Rectal smooth muscle tissue (tissue), 1 donor: ENCODE results near the gene MED25.

Source experiments
- H3K27ac ChIP-seq: one replicate; pipeline ENCODE4 v1.7.0; 2013; ENCODE audit warnings: low read depth, low read length, inconsistent platforms
- H3K27me3 ChIP-seq: one replicate; pipeline ENCODE4 v1.7.0; 2013; ENCODE audit warnings: low read length; ENCODE audit not compliant: control insufficient read depth, insufficient read depth
- H3K36me3 ChIP-seq: one replicate; pipeline ENCODE4 v1.7.0; 2013; ENCODE audit warnings: low read length; ENCODE audit not compliant: control insufficient read depth, insufficient read depth
- H3K4me1 ChIP-seq: one replicate; pipeline ENCODE4 v1.7.0; 2013; ENCODE audit warnings: low read length; ENCODE audit not compliant: control insufficient read depth, insufficient read depth
- H3K4me3 ChIP-seq: one replicate; pipeline ENCODE4 v1.7.0; 2013; ENCODE audit warnings: low read length
- H3K9ac ChIP-seq: one replicate; pipeline ENCODE4 v1.7.0; 2013; ENCODE audit warnings: low read length

MED25 gene

DNA sequence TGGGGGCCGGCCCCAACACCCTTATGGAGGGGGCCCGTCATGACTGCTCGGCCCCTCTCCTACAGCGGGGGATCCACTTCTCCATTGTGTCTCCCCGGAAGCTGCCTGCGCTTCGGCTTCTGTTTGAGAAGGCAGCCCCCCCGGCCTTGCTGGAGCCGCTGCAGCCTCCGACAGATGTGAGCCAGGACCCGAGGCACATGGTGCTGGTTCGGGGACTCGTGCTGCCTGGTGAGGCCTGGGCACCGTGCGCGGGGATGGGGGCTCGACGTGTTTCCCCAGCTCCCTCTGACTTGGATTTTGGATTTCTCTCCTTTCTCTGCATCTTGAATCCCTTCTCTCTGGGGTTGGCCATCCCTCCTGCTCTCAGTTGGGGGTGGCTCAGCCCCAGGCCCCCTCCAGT lies 11.6 kb downstream of the MED25 start:
- peaks cover 50% of the 10 kb centered on the region for H3K36me3 ChIP-seq
- H3K27me3 ChIP-seq: no peaks in the 10 kb centered on the region
- no peak overlapping the region for H3K27ac ChIP-seq
- H3K4me1 ChIP-seq: no peaks in the 10 kb centered on the region
- H3K9ac ChIP-seq: no peak overlapping the region
- no peak overlapping the region for H3K4me3 ChIP-seq

DNA sequence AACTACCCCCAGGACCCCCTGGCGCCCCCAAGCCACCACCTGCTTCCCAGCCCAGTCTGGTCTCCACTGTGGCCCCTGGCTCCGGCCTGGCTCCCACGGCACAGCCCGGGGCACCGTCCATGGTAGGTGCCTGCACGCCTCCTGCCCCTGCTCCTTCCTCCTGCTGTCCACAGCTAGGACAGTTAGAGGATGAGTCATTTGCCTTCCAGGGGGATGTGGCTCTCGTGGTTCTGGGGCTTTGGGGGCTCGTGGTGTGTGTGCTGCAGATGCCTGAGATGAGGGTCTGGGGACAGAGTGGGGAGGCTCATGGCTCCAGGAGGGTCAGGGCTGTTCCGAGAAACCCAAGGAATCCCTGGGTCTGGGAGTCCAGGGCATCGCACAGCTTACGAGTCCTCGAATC lies 12.7 kb downstream of the MED25 start:
- Histone ChIP-seq H3K4me1 (no peaks in the 10 kb centered on the region), H3K36me3 (peaks cover 54% of the 10 kb centered on the region), H3K4me3 (no peak overlapping the region), H3K27me3 (no peaks in the 10 kb centered on the region), H3K9ac (no peak overlapping the region), H3K27ac (no peak overlapping the region)

DNA sequence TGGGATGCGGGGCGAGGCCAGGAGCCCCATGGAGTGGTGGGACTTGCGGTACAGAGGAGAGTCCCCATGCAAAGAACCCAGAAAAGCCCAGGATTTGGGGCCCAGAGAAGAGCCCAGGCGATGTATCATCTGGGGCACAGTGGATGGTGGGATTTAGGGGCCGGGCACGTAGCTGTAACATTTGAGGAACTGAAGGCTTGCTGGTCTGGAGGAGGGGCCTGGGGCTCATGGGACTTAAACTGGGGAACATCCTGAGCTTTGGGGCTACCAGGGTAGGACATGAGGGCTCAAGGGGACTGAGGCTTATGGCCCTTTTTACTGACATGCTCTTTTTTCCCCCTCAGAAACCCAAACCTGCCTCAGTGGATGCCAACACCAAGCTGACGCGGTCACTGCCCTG lies 13.5 kb downstream of the MED25 start:
- H3K27me3 ChIP-seq: no peaks in the 10 kb centered on the region
- H3K4me3 ChIP-seq: no peak overlapping the region
- no peak overlapping the region for H3K27ac ChIP-seq
- H3K4me1 ChIP-seq: no peaks in the 10 kb centered on the region
- H3K9ac ChIP-seq: no peak overlapping the region
- H3K36me3 ChIP-seq: peaks cover 57% of the 10 kb centered on the region

DNA sequence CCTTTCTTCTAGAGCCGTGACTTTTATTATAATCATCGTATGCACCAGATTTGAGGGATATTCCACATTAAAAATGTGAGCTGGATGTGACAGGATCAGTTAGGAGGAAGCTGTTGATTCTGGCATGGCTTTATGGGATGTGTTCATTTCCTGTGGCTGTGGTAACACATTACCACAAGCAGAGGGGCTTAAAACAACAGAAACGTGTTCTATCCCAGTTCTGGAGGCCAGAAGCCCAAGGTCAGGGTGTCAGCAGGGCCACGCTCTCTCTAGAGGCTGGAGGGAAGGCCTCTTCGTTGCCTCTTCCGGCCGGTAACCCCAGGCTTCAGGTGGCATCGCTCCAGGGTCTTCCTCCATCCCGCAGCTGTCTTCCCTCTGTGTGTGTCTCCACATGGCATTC lies 14.5 kb downstream of the MED25 start:
- no peak overlapping the region for H3K4me3 ChIP-seq
- peaks cover 56% of the 10 kb centered on the region for H3K36me3 ChIP-seq
- no peak overlapping the region for H3K9ac ChIP-seq
- H3K27ac ChIP-seq: no peak overlapping the region
- no peaks in the 10 kb centered on the region for H3K27me3 ChIP-seq
- no peaks in the 10 kb centered on the region for H3K4me1 ChIP-seq

DNA sequence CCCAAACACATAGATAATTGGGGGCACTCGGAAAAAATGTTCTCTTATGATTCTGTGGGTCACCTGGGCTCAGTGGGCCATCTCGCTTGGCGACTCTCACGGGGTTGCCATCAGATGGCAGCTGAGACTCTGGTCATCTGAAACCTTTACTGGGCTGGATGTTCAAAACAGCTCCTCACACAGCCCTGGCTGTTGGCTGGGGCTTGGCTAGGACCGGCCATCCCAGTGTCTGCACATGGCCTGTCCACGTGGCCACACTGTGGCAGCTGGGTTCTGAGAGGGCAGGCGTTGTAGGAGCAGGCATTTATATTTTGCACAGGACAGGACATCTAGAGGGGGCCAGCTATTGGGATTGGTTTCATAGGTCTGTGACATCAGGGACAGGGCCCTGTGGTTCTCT lies 15.5 kb downstream of the MED25 start:
- Histone ChIP-seq H3K4me1 (no peaks in the 10 kb centered on the region), H3K27ac (no peak overlapping the region), H3K9ac (no peak overlapping the region), H3K36me3 (peaks cover 60% of the 10 kb centered on the region), H3K27me3 (no peaks in the 10 kb centered on the region), H3K4me3 (no peak overlapping the region)

DNA sequence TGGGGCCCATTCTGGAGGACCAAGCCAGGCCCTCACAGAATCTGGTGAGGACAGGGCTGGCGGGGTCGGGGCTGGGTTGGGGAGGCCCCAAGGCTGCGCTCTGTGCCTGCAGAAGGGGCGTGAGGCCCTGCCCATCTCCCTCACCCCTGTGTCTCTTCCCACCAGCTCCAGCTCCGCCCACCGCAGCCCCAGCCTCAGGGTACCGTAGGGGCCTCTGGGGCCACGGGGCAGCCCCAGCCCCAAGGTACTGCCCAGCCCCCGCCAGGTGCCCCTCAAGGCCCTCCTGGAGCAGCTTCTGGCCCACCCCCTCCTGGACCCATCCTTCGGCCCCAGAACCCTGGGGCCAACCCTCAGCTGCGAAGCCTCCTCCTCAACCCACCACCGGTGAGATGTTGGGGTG lies 17.5 kb downstream of the MED25 start:
- Histone ChIP-seq H3K4me3 (no peak overlapping the region), H3K4me1 (no peaks in the 10 kb centered on the region), H3K27me3 (no peaks in the 10 kb centered on the region), H3K9ac (no peak overlapping the region), H3K27ac (no peak overlapping the region), H3K36me3 (peaks cover 54% of the 10 kb centered on the region)

DNA sequence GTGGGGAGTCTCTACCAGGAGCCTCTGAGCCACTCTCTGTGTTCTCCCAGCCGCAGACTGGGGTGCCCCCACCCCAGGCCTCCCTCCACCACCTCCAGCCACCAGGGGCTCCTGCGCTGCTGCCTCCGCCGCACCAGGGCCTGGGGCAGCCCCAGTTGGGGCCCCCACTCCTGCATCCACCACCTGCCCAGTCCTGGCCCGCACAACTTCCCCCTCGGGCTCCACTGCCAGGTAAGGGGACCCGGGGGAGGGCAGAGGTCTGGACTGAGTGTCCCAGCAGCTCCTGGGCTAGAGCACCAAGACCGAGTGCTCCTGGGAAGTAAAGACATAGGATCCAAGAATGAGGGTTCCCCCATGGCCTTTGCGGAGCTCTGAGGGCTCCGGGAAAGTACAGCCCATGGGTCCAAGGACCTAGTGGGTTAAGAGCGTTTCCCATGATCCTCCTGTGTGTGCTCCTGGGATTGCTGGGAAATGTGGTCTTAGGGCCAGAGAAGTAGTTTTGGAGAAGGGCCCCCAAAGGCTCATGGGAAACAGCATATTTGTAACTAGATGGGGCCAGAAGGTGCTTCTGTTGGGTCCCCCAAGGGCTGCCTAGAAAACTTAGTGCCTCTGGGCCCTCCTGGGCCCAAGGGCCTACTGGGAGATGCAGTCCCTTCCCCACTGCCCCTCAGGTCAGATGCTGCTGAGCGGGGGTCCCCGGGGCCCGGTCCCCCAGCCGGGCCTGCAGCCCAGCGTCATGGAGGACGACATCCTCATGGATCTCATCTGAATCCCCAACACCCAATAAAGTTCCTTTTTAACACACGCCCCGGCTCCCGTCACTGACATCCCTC lies 18.3 kb downstream of the MED25 start:
- Histone ChIP-seq H3K9ac (no peak overlapping the region), H3K36me3 (peaks cover 56% of the 10 kb centered on the region), H3K27me3 (no peaks in the 10 kb centered on the region), H3K27ac (no peak overlapping the region), H3K4me3 (no peak overlapping the region), H3K4me1 (no peaks in the 10 kb centered on the region)

DNA sequence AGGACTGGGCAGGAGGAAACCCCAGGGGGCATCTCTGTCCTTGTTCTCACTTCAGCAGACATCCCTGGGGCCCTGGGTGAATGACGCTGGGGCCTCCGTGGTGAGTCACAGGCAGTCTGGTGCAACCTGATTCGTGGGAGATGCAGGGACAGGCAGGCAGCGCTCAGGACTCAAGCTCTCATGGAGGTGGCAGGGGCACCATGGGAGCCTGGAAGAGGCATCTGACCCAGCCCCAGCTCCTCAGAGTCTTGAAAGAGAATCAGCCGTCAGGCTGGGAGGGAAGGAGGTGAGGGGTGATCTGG lies 18.9 kb downstream of the MED25 start:
- Histone ChIP-seq H3K36me3 (peaks cover 53% of the 10 kb centered on the region), H3K27me3 (no peaks in the 10 kb centered on the region), H3K27ac (no peak overlapping the region), H3K4me3 (no peak overlapping the region), H3K4me1 (no peaks in the 10 kb centered on the region), H3K9ac (no peak overlapping the region)

DNA sequence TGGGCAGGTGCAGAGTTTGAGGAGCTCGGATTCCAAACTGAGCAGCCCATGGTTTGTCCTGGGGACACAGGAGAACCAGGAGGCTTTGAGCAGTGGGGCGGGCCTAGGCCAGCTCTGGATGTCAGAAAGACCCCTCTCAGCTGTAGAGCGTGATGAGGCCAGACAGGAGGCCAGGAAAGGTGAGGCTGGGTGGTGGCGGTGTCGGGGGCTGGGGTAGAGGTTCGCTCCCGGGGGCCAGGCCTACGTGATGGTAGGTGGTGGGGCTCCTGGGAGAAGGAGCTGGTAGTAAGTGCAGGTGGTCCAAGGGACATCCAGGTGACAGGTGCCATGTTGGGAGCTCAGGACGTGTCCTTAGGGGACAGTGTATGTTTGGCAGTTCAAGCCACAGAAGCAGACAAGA lies 19.3 kb downstream of the MED25 start:
- Histone ChIP-seq H3K36me3 (peaks cover 49% of the 10 kb centered on the region), H3K27me3 (no peaks in the 10 kb centered on the region)

DNA sequence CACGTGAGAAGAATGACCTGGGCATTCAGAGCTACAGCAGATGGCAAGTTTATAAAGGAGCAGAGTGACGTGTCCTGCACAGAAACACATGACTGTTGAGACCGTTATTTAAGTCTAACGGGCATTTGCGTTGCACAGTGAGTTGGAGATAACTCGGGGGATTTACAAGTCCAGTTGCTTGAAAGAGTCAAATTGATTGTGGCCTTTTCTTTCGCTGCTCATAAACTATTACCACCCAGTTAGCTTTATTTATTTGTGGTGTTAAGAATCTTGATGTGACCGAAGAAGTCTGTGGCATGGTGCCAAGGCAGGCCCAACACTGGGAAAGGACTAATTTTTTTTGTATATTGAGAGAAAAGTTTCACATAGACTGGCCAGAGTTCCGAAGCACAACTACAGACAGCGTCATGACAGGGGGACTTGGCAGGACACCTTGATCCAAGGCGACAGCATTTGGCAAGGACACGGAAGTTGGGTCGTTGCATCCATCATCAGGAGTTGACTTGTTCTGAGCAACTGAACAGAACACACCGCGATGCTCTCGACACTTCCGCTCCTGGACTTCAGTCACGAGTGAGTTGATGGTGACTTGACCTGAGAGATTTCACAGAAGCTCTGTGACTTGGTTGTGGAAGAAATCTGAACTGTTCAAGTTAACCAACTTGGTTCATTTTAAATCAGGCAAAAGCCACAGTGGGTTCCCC lies 20.9 kb downstream of the MED25 start:
- Histone ChIP-seq H3K27ac (peak overlapping the region; percentile 72), H3K9ac (no peak overlapping the region), H3K36me3 (peaks cover 36% of the 10 kb centered on the region)

More for the DNA sequence above, 19.3 kb downstream of the MED25 start:
- no peak overlapping the region for H3K9ac ChIP-seq
- no peaks in the 10 kb centered on the region for H3K4me1 ChIP-seq
- no peak overlapping the region for H3K27ac ChIP-seq
- H3K4me3 ChIP-seq: no peak overlapping the region

DNA sequence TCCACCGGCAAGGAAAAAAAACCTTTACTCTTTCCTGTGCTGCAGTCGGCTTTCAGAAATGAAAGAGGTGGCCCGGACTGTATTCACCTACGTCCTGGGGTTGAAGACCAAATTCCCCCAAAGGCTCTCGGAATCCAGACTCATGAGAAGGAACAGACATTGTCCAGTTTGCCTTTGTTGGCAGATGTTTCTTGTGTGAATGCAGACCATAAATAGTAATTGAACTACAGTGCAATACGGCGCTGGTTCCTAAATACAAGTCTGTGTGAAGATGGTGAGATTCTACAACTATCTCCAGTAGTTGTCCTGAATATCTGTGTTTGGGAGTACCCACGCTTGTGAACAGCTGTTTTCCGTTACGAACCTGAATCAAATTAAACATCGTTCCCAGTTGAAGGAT lies 21.6 kb downstream of the MED25 start:
- H3K36me3 ChIP-seq: peaks cover 29% of the 10 kb centered on the region
- H3K9ac ChIP-seq: no peak overlapping the region

More for the DNA sequence above, 20.9 kb downstream of the MED25 start:
- Histone ChIP-seq H3K4me3 (no peak overlapping the region), H3K4me1 (no peaks in the 10 kb centered on the region), H3K27me3 (no peaks in the 10 kb centered on the region)

DNA sequence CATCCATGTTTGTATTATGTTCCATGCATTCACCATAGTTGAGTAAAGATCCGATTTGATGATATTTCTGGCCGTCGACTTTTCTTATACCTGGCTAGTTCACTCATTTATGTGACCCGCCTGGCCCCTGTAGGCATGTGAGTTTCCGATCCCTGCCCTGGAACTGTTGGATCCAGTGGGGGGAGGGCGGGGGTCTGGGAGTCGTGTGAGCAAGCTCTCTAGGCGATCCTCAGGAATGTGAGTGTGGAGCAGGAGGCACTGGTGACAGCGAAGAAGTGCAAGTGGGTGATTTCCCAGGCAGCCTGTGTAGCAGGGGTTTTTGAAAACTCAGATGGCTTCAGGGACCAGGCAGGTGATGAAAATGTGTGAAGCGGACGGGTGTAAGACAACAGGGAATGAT lies 22.2 kb downstream of the MED25 start:
- no peaks in the 10 kb centered on the region for H3K4me1 ChIP-seq
- no peak overlapping the region for H3K9ac ChIP-seq
- H3K4me3 ChIP-seq: no peak overlapping the region
- no peaks in the 10 kb centered on the region for H3K27me3 ChIP-seq
- no peak overlapping the region for H3K27ac ChIP-seq
- H3K36me3 ChIP-seq: peaks cover 24% of the 10 kb centered on the region

More for the DNA sequence above, 21.6 kb downstream of the MED25 start:
- H3K4me1 ChIP-seq: no peaks in the 10 kb centered on the region
- H3K27ac ChIP-seq: peak overlapping the region; percentile 72
- H3K4me3 ChIP-seq: no peak overlapping the region
- no peaks in the 10 kb centered on the region for H3K27me3 ChIP-seq

DNA sequence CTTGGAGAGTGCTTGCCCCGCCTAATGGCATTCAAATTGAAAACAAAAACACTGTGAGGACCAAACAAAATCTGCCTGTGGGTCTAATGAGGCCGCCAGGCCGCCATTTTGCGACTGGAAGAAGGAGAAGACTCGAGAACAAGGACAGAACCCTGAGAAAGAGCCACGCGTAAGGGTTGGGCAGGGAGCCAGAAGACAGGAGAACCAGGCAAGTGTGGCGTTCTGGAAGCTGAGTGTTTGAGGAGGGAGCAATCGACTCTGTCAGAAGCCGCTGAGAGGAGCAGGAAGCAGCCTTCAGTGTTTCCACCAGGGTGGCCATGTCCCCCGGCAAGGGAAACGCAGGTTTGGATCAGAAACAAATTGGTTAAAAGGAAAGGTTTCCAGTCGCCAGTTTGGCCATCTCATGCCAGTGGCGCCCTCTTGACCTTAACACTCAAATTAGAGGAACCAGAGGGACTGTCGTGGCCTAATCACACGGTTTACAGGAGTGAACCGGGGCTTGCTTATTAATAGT lies 22.7 kb downstream of the MED25 start:
- H3K27ac ChIP-seq: no peak overlapping the region
- no peak overlapping the region for H3K4me3 ChIP-seq
- no peak overlapping the region for H3K9ac ChIP-seq
- H3K4me1 ChIP-seq: no peaks in the 10 kb centered on the region
- H3K36me3 ChIP-seq: peaks cover 24% of the 10 kb centered on the region
- H3K27me3 ChIP-seq: no peaks in the 10 kb centered on the region
